CD4-positive, alpha-beta T cell treated with Interleukin-6 at 100 ng/mL for 8 hours (primary cell): ENCODE results near the gene RFX2.
"Not testable (repeated sequence)": the region's sequence is repeated elsewhere in the genome, so short reads cannot be mapped to it uniquely, and the experiment has no call there.

Experiments
- DNase-seq: peaks from one replicate; pipeline ENCODE4 v3.0.0-alpha.2; 2020; ENCODE audit warnings: mixed read lengths, low spot score

Gene RFX2

GRCh38 chr19:6012426-6013170 lies 97.7 kb downstream of the RFX2 start:
- DNase-seq, result no peak

DNA sequence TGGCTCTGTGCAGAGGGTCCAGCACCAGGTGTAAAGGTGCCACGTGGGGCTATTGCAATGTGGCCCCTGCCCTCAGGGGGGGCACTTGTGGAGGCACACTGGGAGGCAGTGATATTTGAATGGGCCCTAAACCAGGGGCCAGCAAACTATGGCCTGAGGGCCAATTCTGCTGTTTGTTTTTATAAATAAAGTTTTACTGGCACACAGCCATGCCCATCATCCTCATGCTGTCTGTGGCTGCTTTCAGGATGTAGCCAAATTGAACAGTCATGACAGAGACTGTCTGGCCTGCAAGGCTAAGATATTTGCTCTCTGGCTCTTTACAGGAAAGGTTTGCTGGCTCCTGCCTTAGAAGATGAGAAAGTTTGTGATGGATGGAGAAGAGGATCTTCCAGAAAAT lies 98.5 kb downstream of the RFX2 start:
- DNase-seq, result no peak

GRCh38 chr19:6011206-6011605 lies 99.1 kb downstream of the RFX2 start:
- no peak for DNase-seq

GRCh38 chr19:6010107-6010506 lies 100.2 kb downstream of the RFX2 start:
- no peak for DNase-seq

DNA sequence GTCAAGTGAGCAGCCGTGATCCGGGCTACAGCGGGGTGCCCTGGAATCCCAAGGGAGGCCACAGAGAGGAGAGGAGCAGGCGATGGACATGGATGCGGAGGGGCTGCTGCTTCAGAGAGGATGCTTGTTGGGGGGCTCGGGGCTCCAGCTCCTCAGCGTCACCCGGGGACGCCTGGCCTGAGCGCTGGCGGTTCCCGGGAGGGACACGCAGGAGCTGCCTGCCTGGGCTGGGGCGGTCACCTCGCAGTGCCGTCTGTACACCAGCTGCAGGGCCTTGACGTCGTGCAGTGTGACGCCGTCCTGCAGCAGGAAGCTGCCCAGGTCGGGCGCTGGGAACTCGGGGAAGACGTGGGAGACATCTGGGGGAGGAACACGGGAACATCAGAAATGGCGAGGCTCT lies 102.4 kb downstream of the RFX2 start:
- no peak for DNase-seq

DNA sequence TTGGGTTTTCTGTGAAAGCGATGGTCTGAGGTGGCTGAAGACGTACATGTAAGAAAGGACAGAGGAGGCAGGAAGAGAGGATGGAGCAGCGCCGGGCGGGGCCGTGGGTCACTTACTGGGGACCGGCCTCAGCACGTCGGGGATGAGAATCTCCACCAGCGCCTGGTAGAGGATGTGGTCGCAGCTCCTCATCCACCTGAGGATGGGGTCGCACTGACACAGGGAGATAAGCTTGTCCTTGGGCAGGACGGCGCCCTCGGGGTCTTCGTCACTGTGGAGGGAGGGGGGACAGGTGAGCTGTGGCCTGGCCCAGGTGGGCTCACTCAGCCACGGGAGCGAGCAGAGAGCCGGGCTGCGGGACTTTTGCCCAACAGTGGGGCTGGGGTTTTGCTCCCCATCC lies 103.4 kb downstream of the RFX2 start:
- no peak for DNase-seq

DNA sequence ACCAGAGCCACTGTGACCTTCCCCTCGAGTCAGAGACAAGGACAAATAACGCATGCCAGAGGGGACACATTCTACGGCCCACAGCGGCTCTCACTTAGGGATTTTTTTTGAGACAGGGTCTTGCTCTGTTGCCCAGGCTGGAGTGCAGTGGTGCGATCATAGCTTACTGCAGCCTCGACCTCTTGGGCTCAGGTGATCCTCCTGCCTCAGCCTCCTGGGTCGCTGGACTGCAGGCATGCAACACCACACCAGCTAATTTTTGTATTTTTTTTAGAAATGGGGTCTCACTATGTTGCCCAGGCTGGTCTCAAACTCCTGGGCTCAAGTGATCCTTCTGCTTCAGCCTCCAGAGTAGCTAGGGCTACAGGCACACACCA lies 104.2 kb downstream of the RFX2 start:
- not testable (repeated sequence) for DNase-seq

DNA sequence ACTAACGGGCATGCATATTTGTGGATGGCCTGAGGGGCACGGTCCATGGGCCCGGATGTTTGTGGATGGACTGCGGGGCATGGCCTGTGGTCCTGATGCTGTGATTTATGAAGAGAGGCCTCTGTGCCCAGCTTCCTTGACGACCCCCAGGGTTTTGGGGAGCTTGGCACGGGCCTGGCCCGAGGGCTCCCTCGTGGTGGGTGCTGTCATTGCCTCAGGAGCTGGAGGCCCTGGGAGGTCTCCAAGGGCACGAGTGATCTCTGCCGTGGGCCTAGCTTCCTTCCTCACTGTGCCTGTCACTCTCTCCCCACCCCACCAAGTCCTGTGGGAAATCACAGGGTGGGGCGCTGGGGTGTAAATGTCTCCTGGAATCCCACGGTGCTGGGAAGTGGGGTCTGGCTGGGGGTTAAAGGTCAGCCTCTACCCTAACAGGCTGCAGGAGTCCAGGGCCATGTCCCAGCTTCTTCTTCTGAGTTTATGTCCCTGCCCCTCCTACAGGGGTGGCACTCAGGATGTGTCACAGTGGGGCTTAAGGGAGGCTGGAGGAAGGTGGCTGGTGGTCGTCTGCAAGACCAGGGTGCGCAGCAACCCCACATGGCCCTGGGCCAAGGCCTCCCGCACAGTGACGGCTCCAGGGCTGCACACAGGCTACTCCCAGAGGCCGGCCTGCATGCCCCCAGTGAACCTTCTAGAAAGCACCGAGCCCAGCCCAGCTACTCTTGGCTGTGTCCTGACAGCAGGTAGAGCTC lies 104.8 kb downstream of the RFX2 start:
- no peak for DNase-seq

GRCh38 chr19:6003976-6004375 lies 106.3 kb downstream of the RFX2 start:
- DNase-seq, result no peak

GRCh38 chr19:6002591-6002990 lies 107.7 kb downstream of the RFX2 start:
- no peak for DNase-seq

GRCh38 chr19:6000228-6000847 lies 110.0 kb downstream of the RFX2 start:
- no peak for DNase-seq

GRCh38 chr19:5999693-6000092 lies 110.6 kb downstream of the RFX2 start:
- DNase-seq, result no peak

- no peak for DNase-seq
Observed at GRCh38 chr19:5997371-5997770, 112.9 kb downstream of the RFX2 start.

GRCh38 chr19:5996623-5997320 lies 113.5 kb downstream of the RFX2 start:
- DNase-seq, result no peak

GRCh38 chr19:5996102-5996501 lies 114.2 kb downstream of the RFX2 start:
- DNase-seq, result no peak

GRCh38 chr19:5995606-5996005 lies 114.7 kb downstream of the RFX2 start:
- DNase-seq, result no peak

GRCh38 chr19:5994405-5995165 lies 115.7 kb downstream of the RFX2 start:
- DNase-seq, result no peak

GRCh38 chr19:5993648-5994358 lies 116.5 kb downstream of the RFX2 start:
- no peak for DNase-seq

DNA sequence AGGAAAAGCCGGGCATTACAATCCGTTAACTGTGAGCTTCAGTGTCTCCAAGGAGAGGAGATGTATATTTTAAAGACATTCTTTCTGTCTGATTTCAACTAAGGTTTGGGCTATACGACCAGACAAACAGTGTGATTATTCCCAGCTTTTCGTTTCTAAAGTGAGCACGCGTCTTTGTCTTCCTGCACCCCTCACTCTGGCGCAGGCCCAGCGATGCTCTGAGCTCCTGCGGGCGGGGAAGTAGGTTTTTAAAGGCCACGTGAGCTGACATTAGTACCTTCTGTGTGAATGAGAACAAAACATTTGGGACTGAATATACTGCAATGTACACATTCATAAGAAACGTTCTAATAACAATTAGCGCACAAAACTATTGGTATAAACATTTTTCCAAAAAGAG lies 117.1 kb downstream of the RFX2 start:
- DNase-seq, result no peak

- no peak for DNase-seq
Observed at GRCh38 chr19:5992756-5993155, 117.5 kb downstream of the RFX2 start.

DNA sequence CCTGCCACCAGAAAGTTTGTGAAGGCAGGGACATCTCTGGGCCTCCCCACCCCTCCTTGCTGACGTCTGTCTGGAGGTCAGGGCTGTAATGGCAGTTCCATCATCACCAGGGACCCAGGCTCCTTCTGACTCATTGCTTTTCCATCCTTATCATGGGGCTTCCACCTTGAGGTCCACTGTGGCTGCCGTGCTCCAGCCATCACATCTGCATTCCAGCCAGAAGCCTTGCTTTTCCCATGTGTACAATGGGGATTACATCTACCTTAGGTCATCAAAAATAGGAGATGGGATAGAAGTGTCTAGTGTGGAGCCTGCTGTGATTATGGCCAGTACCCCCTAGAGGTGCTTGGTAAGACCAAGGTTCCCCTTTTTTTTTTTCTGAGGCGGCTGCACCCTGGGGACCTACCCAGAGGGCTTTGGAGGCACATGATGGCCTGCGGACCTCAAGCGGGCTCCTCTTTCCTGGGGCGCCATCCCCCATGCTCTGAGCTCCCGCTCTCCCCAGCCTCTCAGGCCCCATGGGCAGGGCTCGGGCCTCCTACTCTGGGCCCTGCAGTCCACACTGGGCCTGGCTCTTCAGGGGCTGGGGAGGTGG lies 119.0 kb downstream of the RFX2 start:
- DNase-seq, result no peak
